H1 (cell line): Measurements from ENCODE around the gene TCEA2. TPM values are rescaled to one million over a fixed set of nuclear protein-coding genes. Genes with fewer than 3 reads are reported as not detected.

Experiments
- RNF2 ChIP-seq: fragments of 200-900, 300-1000 bp; sonication (generic); IDR thresholded peaks from 2 replicates; pipeline ENCODE4 v1.7.1; 2016; ENCODE audit warnings: borderline replicate concordance, low read depth, mild to moderate bottlenecking, antibody characterized with exemption, low read length; ENCODE audit not compliant: poor library complexity, severe bottlenecking; ENCODE audit errors: missing control alignments
- YY1 ChIP-seq: IDR thresholded peaks from 2 replicates; pipeline ENCODE4 v1.6.1; 2011; ENCODE audit warnings: low read depth, mild to moderate bottlenecking, low read length
- polyA plus RNA-seq, 7 experiments: library from polyadenylated mRNA; depleted of rRNA in 3 of 7; stranded (reverse) in 5 of 7; unstranded in 2 of 7; fragments of >200 nt in 5 of 7; fragments of 200-250 nt in 2 of 7; gene quantifications; 1 replicate in 5 of 7; 2 replicates in 1 of 7; 4 replicates in 1 of 7; pipeline versions ENCODE4 v1.2.1 to v1.2.3, GENCODE V29; 2011 to 2013; ENCODE audit warnings: missing spikeins in 2 of 7, mixed read lengths in 2 of 7
- total RNA-seq: library from RNA; stranded (reverse); fragmentation: NEBNext Ultra II Directional; extraction: Animal tissue kit (Norgen Biotek cat#: 25700); gene quantifications from 2 replicates; pipeline ENCODE4 v1.2.1, GENCODE V29; 2021

The TCEA2 gene
- total and polyA plus RNA-seq, 2 of the 8 experiments (the other 6 are each of a cell fraction or from before 2014, with no cell fraction given), result 41.4 to 42.3 TPM

- no peak for TF ChIP-seq RNF2
- no peak for TF ChIP-seq YY1
Observed at GRCh38 chr20:64119301-64119680, 56.3 kb downstream of the TCEA2 start (continued).
